Smooth muscle cell (in vitro differentiated cells): Measurements from ENCODE around the gene COL9A1. TPM values are rescaled to one million over a fixed set of nuclear protein-coding genes. Genes with fewer than 3 reads are reported as not detected.

ENCODE experiments used
- DNase-seq: peaks from one replicate; lab custom pipeline; 2025; ENCODE audit not compliant: unreplicated experiment; lab: John Stamatoyannopoulos, UW
- H2AFZ ChIP-seq: fragments of 200-600 bp; sonication (generic); 2 replicates; pipeline ENCODE4 v1.6.0; 2016; ENCODE audit warnings: antibody characterized with exemption, low read depth, mild to moderate bottlenecking
- H3F3A ChIP-seq: fragments of 200-600 bp; sonication (generic); 2 replicates; pipeline ENCODE4 v1.6.0; 2017; ENCODE audit warnings: antibody characterized with exemption, low read depth
- H3K27ac ChIP-seq: fragments of 200-600 bp; sonication (generic); 2 replicates; pipeline ENCODE4 v1.5.1; 2016; ENCODE audit warnings: low read depth, mild to moderate bottlenecking
- H3K27me3 ChIP-seq: fragments of 200-600 bp; sonication (generic); 2 replicates; pipeline ENCODE4 v1.6.1; 2016; ENCODE audit warnings: low read depth, mild to moderate bottlenecking
- H3K36me3 ChIP-seq: fragments of 200-600 bp; sonication (generic); 2 replicates; pipeline ENCODE4 v1.5.1; 2016; ENCODE audit warnings: low read depth
- H3K4me1 ChIP-seq: fragments of 200-600 bp; sonication (generic); 2 replicates; pipeline ENCODE4 v1.5.1; 2016; ENCODE audit warnings: low read depth
- H3K4me2 ChIP-seq: fragments of 200-600 bp; sonication (generic); 2 replicates; pipeline ENCODE4 v1.6.0; 2016; ENCODE audit warnings: mild to moderate bottlenecking
- H3K4me3 ChIP-seq: fragments of 200-600 bp; sonication (generic); 2 replicates; pipeline ENCODE4 v1.5.1; 2016; ENCODE audit warnings: mild to moderate bottlenecking
- H3K79me2 ChIP-seq: fragments of 200-600 bp; sonication (generic); 2 replicates; pipeline ENCODE4 v1.6.0; 2016; ENCODE audit warnings: low read depth, mild to moderate bottlenecking
- H3K9ac ChIP-seq: fragments of 200-600 bp; sonication (generic); 2 replicates; pipeline ENCODE4 v1.6.0; 2016; ENCODE audit warnings: low read depth
- H3K9me3 ChIP-seq: fragments of 200-600 bp; sonication (generic); replicated peaks from 2 replicates; pipeline ENCODE4 v1.5.1; 2016; ENCODE audit warnings: low read depth
- H4K20me1 ChIP-seq: fragments of 200-600 bp; sonication (generic); 2 replicates; pipeline ENCODE4 v1.6.0; 2016; ENCODE audit warnings: low read depth
- CTCF ChIP-seq: fragments of 200-600 bp; sonication (generic); IDR thresholded peaks from 2 replicates; pipeline ENCODE4 v1.5.1; 2017; ENCODE audit warnings: borderline replicate concordance, mild to moderate bottlenecking, antibody characterized with exemption; ENCODE audit not compliant: insufficient read depth, poor library complexity, severe bottlenecking
- WGBS: methylation state at CpG from one replicate; pipeline ENCODE4 v1.1.7; 2016; ENCODE audit warnings: low lambda C conversion rate; 5-methylcytosine and 5-hydroxymethylcytosine counted together
- polyA plus RNA-seq: library from polyadenylated mRNA; unstranded; fragments of >200 nt; fragmentation: Nextera tagmentation; extraction: Ambion mirVana; gene quantifications from 2 replicates; pipeline ENCODE4 v1.2.1, GENCODE V29; 2016
- total RNA-seq: library from RNA; depleted of rRNA; stranded (reverse); fragments of >200 nt; gene quantifications from 2 replicates; pipeline ENCODE4 v1.2.3, GENCODE V29; 2014

COL9A1 gene
- total and polyA plus RNA-seq, 2 experiments from 2014 or later, result not detected

GRCh38 chr6:70292193-70292592, 10.7 kb downstream of the COL9A1 start:
- Histone ChIP-seq H3K36me3 (no peaks in the 10 kb centered on the region), H2AFZ (no peak overlapping the region), H3K9ac (no peak overlapping the region), H3K4me1 (no peaks in the 10 kb centered on the region), H3K4me3 (no peak overlapping the region), H3K27me3 (peaks cover 80% of the 10 kb centered on the region), H4K20me1 (no peaks in the 10 kb centered on the region), H3K4me2 (no peak overlapping the region), H3K27ac (no peak overlapping the region), H3K9me3 (no peaks in the 10 kb centered on the region), H3F3A (no peaks in the 10 kb centered on the region), H3K79me2 (no peaks in the 10 kb centered on the region)
- WGBS, result 96% methylated on average over 1 of the region's 1 CpG
- DNase-seq, result no peak
- no peak for TF ChIP-seq CTCF

GRCh38 chr6:70289299-70289698, 13.6 kb downstream of the COL9A1 start:
- WGBS, result 21% methylated on average over 2 of the region's 2 CpGs
- TF ChIP-seq CTCF, result no peak
- Histone ChIP-seq H3K79me2 (no peaks in the 10 kb centered on the region), H2AFZ (no peak overlapping the region), H3K4me1 (no peaks in the 10 kb centered on the region), H4K20me1 (no peaks in the 10 kb centered on the region), H3K9ac (no peak overlapping the region), H3K36me3 (no peaks in the 10 kb centered on the region), H3K9me3 (no peaks in the 10 kb centered on the region), H3F3A (no peaks in the 10 kb centered on the region), H3K4me2 (no peak overlapping the region), H3K27me3 (peaks cover 94% of the 10 kb centered on the region), H3K27ac (no peak overlapping the region), H3K4me3 (no peak overlapping the region)
- no peak for DNase-seq

GRCh38 chr6:70286905-70287304, 16.0 kb downstream of the COL9A1 start:
- no peak for TF ChIP-seq CTCF
- 84% methylated on average over 5 of the region's 5 CpGs for WGBS
- H3K4me3 ChIP-seq, result no peak overlapping the region
- H3K9ac ChIP-seq, result no peak overlapping the region
- H3K27me3 ChIP-seq, result peaks cover 96% of the 10 kb centered on the region
- H3K4me1 ChIP-seq, result peaks cover 4% of the 10 kb centered on the region
- no peaks in the 10 kb centered on the region for H4K20me1 ChIP-seq
- H3F3A ChIP-seq, result no peaks in the 10 kb centered on the region
- H3K36me3 ChIP-seq, result no peaks in the 10 kb centered on the region
- DNase-seq, result no peak
- no peak overlapping the region for H2AFZ ChIP-seq
- H3K4me2 ChIP-seq, result no peak overlapping the region
- H3K79me2 ChIP-seq, result no peaks in the 10 kb centered on the region
- no peaks in the 10 kb centered on the region for H3K9me3 ChIP-seq
- H3K27ac ChIP-seq, result no peak overlapping the region

- TF ChIP-seq CTCF, result no peak
- WGBS, result 89% methylated on average over 4 of the region's 4 CpGs
Observed at GRCh38 chr6:70285201-70285600, 17.7 kb downstream of the COL9A1 start.

More at GRCh38 chr6:70285201-70285600, 17.7 kb downstream of the COL9A1 start:
- H3K4me3 ChIP-seq, result no peak overlapping the region
- H3K4me1 ChIP-seq, result peaks cover 5% of the 10 kb centered on the region
- no peak overlapping the region for H3K27ac ChIP-seq
- no peak overlapping the region for H2AFZ ChIP-seq
- H3F3A ChIP-seq, result no peaks in the 10 kb centered on the region
- no peak overlapping the region for H3K4me2 ChIP-seq
- no peak overlapping the region for H3K9ac ChIP-seq
- no peak for DNase-seq
- H3K27me3 ChIP-seq, result peaks cover 99% of the 10 kb centered on the region
- H3K79me2 ChIP-seq, result no peaks in the 10 kb centered on the region
- no peaks in the 10 kb centered on the region for H4K20me1 ChIP-seq
- H3K9me3 ChIP-seq, result no peaks in the 10 kb centered on the region
- no peaks in the 10 kb centered on the region for H3K36me3 ChIP-seq
